Measurements from ENCODE around the gene MPV17L.
"Not testable (repeated sequence)": the region's sequence is repeated elsewhere in the genome, so short reads cannot be mapped to it uniquely, and the experiment has no call there.

Gene MPV17L

GRCh38 chr16:15440852-15441251, 45.3 kb downstream of the MPV17L start:
- TF ChIP-seq CTCF (IDR thresholded peaks at IDR 0.05): no peak
- no peak for DNase-seq (ENCODE audit: low spot score)
- peak overlapping the region; percentile 12 for H3K4me3 ChIP-seq
- peak overlapping the region in 1 of 2 donors; percentile 72 for H3K27ac ChIP-seq

- H3K27ac ChIP-seq: peak overlapping the region in 1 of 2 donors; percentile 26
- not testable (repeated sequence) for H3K4me3 ChIP-seq; DNase-seq (ENCODE audit: low spot score)
These were observed 46.6 kb downstream of the MPV17L start for GRCh38 chr16:15442140-15442539.

GRCh38 chr16:15443753-15444152, 48.2 kb downstream of the MPV17L start:
- no peak for TF ChIP-seq CTCF (IDR thresholded peaks at IDR 0.05)
- DNase-seq (ENCODE audit: low spot score): peak; percentile 43
- no peak overlapping the region for H3K27ac ChIP-seq
- H3K4me3 ChIP-seq: no peak overlapping the region

- TF ChIP-seq CTCF (IDR thresholded peaks at IDR 0.05): no peak
These were observed 48.7 kb downstream of the MPV17L start for GRCh38 chr16:15444264-15444663.

GRCh38 chr16:15445450-15445849, 49.9 kb downstream of the MPV17L start:
- DNase-seq (ENCODE audit: low spot score): no peak
- no peak for TF ChIP-seq CTCF (IDR thresholded peaks at IDR 0.05)
- no peak overlapping the region for H3K4me3 ChIP-seq
- H3K27ac ChIP-seq: no peak overlapping the region

More at GRCh38 chr16:15444264-15444663, 48.7 kb downstream of the MPV17L start:
- H3K4me3 ChIP-seq: no peak overlapping the region
- H3K27ac ChIP-seq: no peak overlapping the region
- DNase-seq (ENCODE audit: low spot score): peak; percentile 21

GRCh38 chr16:15446901-15447300, 51.3 kb downstream of the MPV17L start:
- no peak for DNase-seq (ENCODE audit: low spot score)
- TF ChIP-seq CTCF (IDR thresholded peaks at IDR 0.05): no peak
- Histone ChIP-seq H3K27ac (no peak overlapping the region), H3K4me3 (no peak overlapping the region)

- peak; percentile 40 for DNase-seq (ENCODE audit: low spot score)
- H3K27ac ChIP-seq: no peak overlapping the region
- no peak overlapping the region for H3K4me3 ChIP-seq
- no peak for TF ChIP-seq CTCF (IDR thresholded peaks at IDR 0.05)
These were observed 55.1 kb downstream of the MPV17L start for GRCh38 chr16:15450624-15451023.
